GM23338 (cell line): Measurements from ENCODE around the gene ZBTB7C. TPM values are rescaled to one million over a fixed set of nuclear protein-coding genes. Genes with fewer than 3 reads are reported as not detected.

Experiments used
- ATAC-seq: fragments of 200-7000 bp; cut with Tn5 transposase; 3 replicates; pipeline ENCODE4 v1.9.1; 2020
- DNase-seq: peaks from one replicate; pipeline ENCODE4 v3.0.0-alpha.2; 2015; ENCODE audit warnings: low spot score
- H2AFZ ChIP-seq: fragments of 200-600 bp; sonication (generic); 2 replicates; pipeline ENCODE4 v1.8.0; 2016; ENCODE audit warnings: antibody characterized with exemption, mild to moderate bottlenecking, moderate library complexity
- H3F3A ChIP-seq: fragments of 200-600 bp; sonication (generic); replicated peaks from 2 replicates; pipeline ENCODE4 v1.8.0; 2017; ENCODE audit warnings: antibody characterized with exemption, mixed run types, low read depth
- H3K27ac ChIP-seq: fragments of 200-600 bp; sonication (generic); 2 replicates; pipeline ENCODE4 v1.6.1; 2016; ENCODE audit warnings: low read depth
- H3K27me3 ChIP-seq: fragments of 200-600 bp; sonication (generic); 2 replicates; pipeline ENCODE4 v1.8.0; 2016; ENCODE audit warnings: mild to moderate bottlenecking, mixed run types, moderate library complexity; ENCODE audit not compliant: insufficient read depth
- H3K36me3 ChIP-seq: fragments of 200-600 bp; sonication (generic); 2 replicates; pipeline ENCODE4 v1.8.0; 2016; ENCODE audit warnings: mild to moderate bottlenecking; ENCODE audit not compliant: insufficient read depth
- H3K4me1 ChIP-seq: fragments of 200-600 bp; sonication (generic); 2 replicates; pipeline ENCODE4 v1.8.0; 2016; ENCODE audit warnings: mild to moderate bottlenecking, moderate library complexity; ENCODE audit not compliant: insufficient read depth
- H3K4me2 ChIP-seq: fragments of 200-600 bp; sonication (generic); 2 replicates; pipeline ENCODE4 v1.7.1; 2017; ENCODE audit warnings: mixed run types
- H3K4me3 ChIP-seq: fragments of 200-600 bp; sonication (generic); 2 replicates; pipeline ENCODE4 v1.6.1; 2016; ENCODE audit warnings: mixed run types
- H3K79me2 ChIP-seq: fragments of 200-600 bp; sonication (generic); replicated peaks from 2 replicates; pipeline ENCODE4 v1.8.0; 2017; ENCODE audit warnings: mild to moderate bottlenecking; ENCODE audit not compliant: insufficient read depth
- H3K9me2 ChIP-seq: fragments of 200-600 bp; sonication (generic); 2 replicates; pipeline ENCODE4 v1.8.0; 2017; ENCODE audit not compliant: insufficient read depth
- H4K20me1 ChIP-seq: fragments of 200-600 bp; sonication (generic); replicated peaks from 2 replicates; pipeline ENCODE4 v1.8.0; 2017; ENCODE audit warnings: mild to moderate bottlenecking; ENCODE audit not compliant: insufficient read depth
- H3K27ac Mint-ChIP-seq: 2 replicates; pipeline ENCODE4 v1.8.0; 2020; ENCODE audit warnings: inconsistent platforms, mild to moderate bottlenecking, moderate library complexity, mixed read lengths
- H3K27me3 Mint-ChIP-seq: 3 replicates; pipeline ENCODE4 v1.8.0; 2022; ENCODE audit warnings: low read depth, mild to moderate bottlenecking, moderate library complexity, mixed read lengths, inconsistent platforms; ENCODE audit not compliant: insufficient read depth, poor library complexity
- H3K36me3 Mint-ChIP-seq: 3 replicates; pipeline ENCODE4 v1.8.0; 2021; ENCODE audit warnings: low read depth, mild to moderate bottlenecking, inconsistent platforms, moderate library complexity, mixed read lengths
- H3K4me1 Mint-ChIP-seq: 3 replicates; pipeline ENCODE4 v1.8.0; 2020; ENCODE audit warnings: mild to moderate bottlenecking, inconsistent platforms, mixed read lengths
- H3K4me3 Mint-ChIP-seq: 3 replicates; pipeline ENCODE4 v1.8.0; 2021; ENCODE audit warnings: moderate library complexity, mild to moderate bottlenecking, inconsistent platforms, mixed read lengths
- H3K9me3 Mint-ChIP-seq: 3 replicates; pipeline ENCODE4 v1.8.0; 2020; ENCODE audit warnings: moderate library complexity, mild to moderate bottlenecking, inconsistent platforms, mixed read lengths
- NANOG ChIP-seq: IDR thresholded peaks from 2 replicates; pipeline ENCODE4 v1.6.1; 2016; ENCODE audit warnings: antibody characterized with exemption, borderline replicate concordance
- ZNF114 ChIP-seq: fragments of 250-450 bp; sonication (Bioruptor Pico); IDR thresholded peaks from 2 replicates; pipeline ENCODE4 v1.5.0; 2020; ENCODE audit warnings: mild to moderate bottlenecking, moderate library complexity
- ZNF331 ChIP-seq: fragments of 250-450 bp; sonication (Bioruptor Pico); IDR thresholded peaks from 2 replicates; pipeline ENCODE4 v1.5.0; 2020; ENCODE audit warnings: low read depth, mild to moderate bottlenecking, moderate library complexity
- polyA plus RNA-seq: library from polyadenylated mRNA; unstranded; fragments of >200 nt; fragmentation: Nextera tagmentation; extraction: Ambion mirVana; gene quantifications from 2 replicates; pipeline ENCODE4 v1.2.1, GENCODE V29; 2016
- total RNA-seq: library from RNA; depleted of rRNA; stranded (reverse); fragments of >200 nt; shearing (Covaris generic); gene quantifications from 2 replicates; pipeline ENCODE4 v1.2.3, GENCODE V29; 2014
- TF ChIP-seq, protein P1 (sequence below), 2 experiments: fragments of 200-600 bp in 1 of 2; sonication (generic) in 1 of 2; conservative IDR thresholded peaks; 2 replicates each; pipeline versions ENCODE4 v1.5.1 to v1.6.1; 2016 to 2017; ENCODE audit warnings: antibody characterized with exemption in 2 of 2, low read depth in 2 of 2, mild to moderate bottlenecking in 2 of 2, moderate library complexity in 1 of 2
- TF ChIP-seq, protein P2 (sequence below): IDR thresholded peaks from one replicate; pipeline ENCODE4 v1.6.1; 2018; ENCODE audit warnings: antibody characterized with exemption; ENCODE audit not compliant: unreplicated experiment
- TF ChIP-seq, protein P3 (sequence below): fragments of 250-450 bp; sonication (Bioruptor Pico); IDR thresholded peaks from 2 replicates; pipeline ENCODE4 v1.5.0; 2020; ENCODE audit warnings: mild to moderate bottlenecking, moderate library complexity

Gene ZBTB7C
- total and polyA plus RNA-seq, 2 experiments from 2014 or later = 0.03 to 0.14 TPM

DNA sequence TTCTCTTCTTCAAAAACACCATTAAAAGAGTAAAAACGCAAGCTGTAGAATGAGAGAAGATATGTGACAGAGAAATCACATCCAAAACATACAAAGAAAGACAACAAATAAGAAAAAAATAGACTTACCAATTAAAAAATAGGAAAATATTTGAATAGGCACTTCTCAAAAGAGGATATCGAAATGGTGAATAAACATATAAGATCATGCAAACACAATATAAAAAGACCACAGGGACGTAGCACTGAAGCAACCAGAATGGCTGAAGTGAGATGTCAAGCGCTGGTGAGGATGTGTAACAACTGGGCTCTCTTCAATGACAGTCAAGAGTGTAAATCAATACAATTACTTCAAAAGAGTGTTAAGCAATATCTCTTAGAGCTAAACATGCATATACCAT, 202.3 kb downstream of the ZBTB7C start:
- Mint-ChIP-seq H3K4me3 (no peak overlapping the region), H3K27ac (no peak overlapping the region), H3K9me3 (peaks cover 3% of the 10 kb centered on the region; the same call in 1 of the 3 replicates), H3K4me1 (peaks cover 7% of the 10 kb centered on the region; the same call in 2 of the 3 replicates), H3K36me3 (no peaks in the 10 kb centered on the region), H3K27me3 (no peaks in the 10 kb centered on the region)
- H3K4me1 ChIP-seq = no peaks in the 10 kb centered on the region
- no peak overlapping the region for H3K4me3 ChIP-seq
- H3K27me3 ChIP-seq = no peaks in the 10 kb centered on the region
- ATAC-seq (no peak), DNase-seq (no peak)
- H3K4me2 ChIP-seq = no peak overlapping the region
- H3K27ac ChIP-seq = no peak overlapping the region
- no peaks in the 10 kb centered on the region for H3F3A ChIP-seq
- H2AFZ ChIP-seq = no peak overlapping the region
- 0 out of 2 replicates have a peak, but pooled peaks cover 4% of the 10 kb centered on the region for H3K36me3 ChIP-seq
- TF ChIP-seq, protein P1, sequence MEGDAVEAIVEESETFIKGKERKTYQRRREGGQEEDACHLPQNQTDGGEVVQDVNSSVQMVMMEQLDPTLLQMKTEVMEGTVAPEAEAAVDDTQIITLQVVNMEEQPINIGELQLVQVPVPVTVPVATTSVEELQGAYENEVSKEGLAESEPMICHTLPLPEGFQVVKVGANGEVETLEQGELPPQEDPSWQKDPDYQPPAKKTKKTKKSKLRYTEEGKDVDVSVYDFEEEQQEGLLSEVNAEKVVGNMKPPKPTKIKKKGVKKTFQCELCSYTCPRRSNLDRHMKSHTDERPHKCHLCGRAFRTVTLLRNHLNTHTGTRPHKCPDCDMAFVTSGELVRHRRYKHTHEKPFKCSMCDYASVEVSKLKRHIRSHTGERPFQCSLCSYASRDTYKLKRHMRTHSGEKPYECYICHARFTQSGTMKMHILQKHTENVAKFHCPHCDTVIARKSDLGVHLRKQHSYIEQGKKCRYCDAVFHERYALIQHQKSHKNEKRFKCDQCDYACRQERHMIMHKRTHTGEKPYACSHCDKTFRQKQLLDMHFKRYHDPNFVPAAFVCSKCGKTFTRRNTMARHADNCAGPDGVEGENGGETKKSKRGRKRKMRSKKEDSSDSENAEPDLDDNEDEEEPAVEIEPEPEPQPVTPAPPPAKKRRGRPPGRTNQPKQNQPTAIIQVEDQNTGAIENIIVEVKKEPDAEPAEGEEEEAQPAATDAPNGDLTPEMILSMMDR (conservative IDR thresholded peaks at IDR 0.05; ENCODE audit: low read depth in 2 of 2) = no peak
- TF ChIP-seq NANOG = no peak
- H3K79me2 ChIP-seq = no peaks in the 10 kb centered on the region
- H3K9me2 ChIP-seq = no peaks in the 10 kb centered on the region
- no peaks in the 10 kb centered on the region for H4K20me1 ChIP-seq

DNA sequence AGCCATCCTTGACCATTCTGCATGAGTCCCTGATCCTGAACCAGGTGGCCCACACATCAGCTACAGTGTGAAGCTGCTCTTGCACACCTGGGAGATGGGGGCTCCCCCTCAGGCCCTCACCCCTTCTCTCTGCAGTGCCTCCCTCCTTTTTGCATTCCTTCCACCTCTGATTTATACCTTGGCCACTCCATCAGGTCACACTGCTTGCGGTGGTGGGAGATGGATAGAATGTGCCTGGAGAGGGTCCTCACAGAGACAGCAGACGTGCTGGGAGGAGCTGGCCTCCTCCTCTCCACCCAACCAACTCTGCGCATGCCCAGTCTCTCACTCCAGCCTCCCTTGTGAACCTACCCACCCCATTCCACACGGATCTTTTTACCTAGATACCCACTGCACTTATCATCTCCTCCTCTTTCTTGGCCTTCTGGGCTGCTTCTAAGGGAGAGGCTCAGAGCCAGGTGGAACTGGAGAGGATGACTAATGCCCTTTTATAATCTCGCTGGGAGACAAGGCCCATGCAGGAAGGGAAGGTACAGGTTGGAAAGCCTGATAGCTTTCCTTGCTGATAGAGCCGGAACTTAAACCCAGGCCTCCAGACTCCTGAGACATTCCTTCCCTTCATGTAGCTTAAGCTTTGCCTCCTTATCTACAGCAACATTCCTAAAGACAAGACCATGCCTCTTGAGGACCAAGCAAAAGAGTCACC, 205.1 kb downstream of the ZBTB7C start:
- no peaks in the 10 kb centered on the region for H3F3A ChIP-seq
- H3K4me1 Mint-ChIP-seq = peaks cover 10% of the 10 kb centered on the region
- no peaks in the 10 kb centered on the region for H3K4me1 ChIP-seq
- H3K36me3 Mint-ChIP-seq = no peaks in the 10 kb centered on the region
- no peak overlapping the region for H3K4me3 Mint-ChIP-seq
- no peaks in the 10 kb centered on the region for H3K79me2 ChIP-seq
- no peak overlapping the region for H3K27ac Mint-ChIP-seq
- ATAC-seq = no peak
- no peak overlapping the region for H3K4me3 ChIP-seq
- H3K4me2 ChIP-seq = no peak overlapping the region
- H3K27me3 ChIP-seq = no peaks in the 10 kb centered on the region
- peaks cover 3% of the 10 kb centered on the region for H3K27me3 Mint-ChIP-seq
- no peaks in the 10 kb centered on the region for H3K36me3 ChIP-seq
- H2AFZ ChIP-seq = no peak overlapping the region
- H3K9me3 Mint-ChIP-seq = no peaks in the 10 kb centered on the region; the same call in 2 of the 3 replicates
- H3K27ac ChIP-seq = no peak overlapping the region
- H3K9me2 ChIP-seq = no peaks in the 10 kb centered on the region
- no peaks in the 10 kb centered on the region for H4K20me1 ChIP-seq
- DNase-seq = no peak
- TF ChIP-seq ZNF331 (CRISPR knock-in tag) = no peak
- TF ChIP-seq ZNF114 (CRISPR knock-in tag) = no peak
- TF ChIP-seq NANOG = no peak
- TF ChIP-seq, protein P2, sequence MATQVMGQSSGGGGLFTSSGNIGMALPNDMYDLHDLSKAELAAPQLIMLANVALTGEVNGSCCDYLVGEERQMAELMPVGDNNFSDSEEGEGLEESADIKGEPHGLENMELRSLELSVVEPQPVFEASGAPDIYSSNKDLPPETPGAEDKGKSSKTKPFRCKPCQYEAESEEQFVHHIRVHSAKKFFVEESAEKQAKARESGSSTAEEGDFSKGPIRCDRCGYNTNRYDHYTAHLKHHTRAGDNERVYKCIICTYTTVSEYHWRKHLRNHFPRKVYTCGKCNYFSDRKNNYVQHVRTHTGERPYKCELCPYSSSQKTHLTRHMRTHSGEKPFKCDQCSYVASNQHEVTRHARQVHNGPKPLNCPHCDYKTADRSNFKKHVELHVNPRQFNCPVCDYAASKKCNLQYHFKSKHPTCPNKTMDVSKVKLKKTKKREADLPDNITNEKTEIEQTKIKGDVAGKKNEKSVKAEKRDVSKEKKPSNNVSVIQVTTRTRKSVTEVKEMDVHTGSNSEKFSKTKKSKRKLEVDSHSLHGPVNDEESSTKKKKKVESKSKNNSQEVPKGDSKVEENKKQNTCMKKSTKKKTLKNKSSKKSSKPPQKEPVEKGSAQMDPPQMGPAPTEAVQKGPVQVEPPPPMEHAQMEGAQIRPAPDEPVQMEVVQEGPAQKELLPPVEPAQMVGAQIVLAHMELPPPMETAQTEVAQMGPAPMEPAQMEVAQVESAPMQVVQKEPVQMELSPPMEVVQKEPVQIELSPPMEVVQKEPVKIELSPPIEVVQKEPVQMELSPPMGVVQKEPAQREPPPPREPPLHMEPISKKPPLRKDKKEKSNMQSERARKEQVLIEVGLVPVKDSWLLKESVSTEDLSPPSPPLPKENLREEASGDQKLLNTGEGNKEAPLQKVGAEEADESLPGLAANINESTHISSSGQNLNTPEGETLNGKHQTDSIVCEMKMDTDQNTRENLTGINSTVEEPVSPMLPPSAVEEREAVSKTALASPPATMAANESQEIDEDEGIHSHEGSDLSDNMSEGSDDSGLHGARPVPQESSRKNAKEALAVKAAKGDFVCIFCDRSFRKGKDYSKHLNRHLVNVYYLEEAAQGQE = no peak
- TF ChIP-seq, protein P1 (conservative IDR thresholded peaks at IDR 0.05; ENCODE audit: low read depth in 2 of 2) = no peak
- TF ChIP-seq, protein P3, sequence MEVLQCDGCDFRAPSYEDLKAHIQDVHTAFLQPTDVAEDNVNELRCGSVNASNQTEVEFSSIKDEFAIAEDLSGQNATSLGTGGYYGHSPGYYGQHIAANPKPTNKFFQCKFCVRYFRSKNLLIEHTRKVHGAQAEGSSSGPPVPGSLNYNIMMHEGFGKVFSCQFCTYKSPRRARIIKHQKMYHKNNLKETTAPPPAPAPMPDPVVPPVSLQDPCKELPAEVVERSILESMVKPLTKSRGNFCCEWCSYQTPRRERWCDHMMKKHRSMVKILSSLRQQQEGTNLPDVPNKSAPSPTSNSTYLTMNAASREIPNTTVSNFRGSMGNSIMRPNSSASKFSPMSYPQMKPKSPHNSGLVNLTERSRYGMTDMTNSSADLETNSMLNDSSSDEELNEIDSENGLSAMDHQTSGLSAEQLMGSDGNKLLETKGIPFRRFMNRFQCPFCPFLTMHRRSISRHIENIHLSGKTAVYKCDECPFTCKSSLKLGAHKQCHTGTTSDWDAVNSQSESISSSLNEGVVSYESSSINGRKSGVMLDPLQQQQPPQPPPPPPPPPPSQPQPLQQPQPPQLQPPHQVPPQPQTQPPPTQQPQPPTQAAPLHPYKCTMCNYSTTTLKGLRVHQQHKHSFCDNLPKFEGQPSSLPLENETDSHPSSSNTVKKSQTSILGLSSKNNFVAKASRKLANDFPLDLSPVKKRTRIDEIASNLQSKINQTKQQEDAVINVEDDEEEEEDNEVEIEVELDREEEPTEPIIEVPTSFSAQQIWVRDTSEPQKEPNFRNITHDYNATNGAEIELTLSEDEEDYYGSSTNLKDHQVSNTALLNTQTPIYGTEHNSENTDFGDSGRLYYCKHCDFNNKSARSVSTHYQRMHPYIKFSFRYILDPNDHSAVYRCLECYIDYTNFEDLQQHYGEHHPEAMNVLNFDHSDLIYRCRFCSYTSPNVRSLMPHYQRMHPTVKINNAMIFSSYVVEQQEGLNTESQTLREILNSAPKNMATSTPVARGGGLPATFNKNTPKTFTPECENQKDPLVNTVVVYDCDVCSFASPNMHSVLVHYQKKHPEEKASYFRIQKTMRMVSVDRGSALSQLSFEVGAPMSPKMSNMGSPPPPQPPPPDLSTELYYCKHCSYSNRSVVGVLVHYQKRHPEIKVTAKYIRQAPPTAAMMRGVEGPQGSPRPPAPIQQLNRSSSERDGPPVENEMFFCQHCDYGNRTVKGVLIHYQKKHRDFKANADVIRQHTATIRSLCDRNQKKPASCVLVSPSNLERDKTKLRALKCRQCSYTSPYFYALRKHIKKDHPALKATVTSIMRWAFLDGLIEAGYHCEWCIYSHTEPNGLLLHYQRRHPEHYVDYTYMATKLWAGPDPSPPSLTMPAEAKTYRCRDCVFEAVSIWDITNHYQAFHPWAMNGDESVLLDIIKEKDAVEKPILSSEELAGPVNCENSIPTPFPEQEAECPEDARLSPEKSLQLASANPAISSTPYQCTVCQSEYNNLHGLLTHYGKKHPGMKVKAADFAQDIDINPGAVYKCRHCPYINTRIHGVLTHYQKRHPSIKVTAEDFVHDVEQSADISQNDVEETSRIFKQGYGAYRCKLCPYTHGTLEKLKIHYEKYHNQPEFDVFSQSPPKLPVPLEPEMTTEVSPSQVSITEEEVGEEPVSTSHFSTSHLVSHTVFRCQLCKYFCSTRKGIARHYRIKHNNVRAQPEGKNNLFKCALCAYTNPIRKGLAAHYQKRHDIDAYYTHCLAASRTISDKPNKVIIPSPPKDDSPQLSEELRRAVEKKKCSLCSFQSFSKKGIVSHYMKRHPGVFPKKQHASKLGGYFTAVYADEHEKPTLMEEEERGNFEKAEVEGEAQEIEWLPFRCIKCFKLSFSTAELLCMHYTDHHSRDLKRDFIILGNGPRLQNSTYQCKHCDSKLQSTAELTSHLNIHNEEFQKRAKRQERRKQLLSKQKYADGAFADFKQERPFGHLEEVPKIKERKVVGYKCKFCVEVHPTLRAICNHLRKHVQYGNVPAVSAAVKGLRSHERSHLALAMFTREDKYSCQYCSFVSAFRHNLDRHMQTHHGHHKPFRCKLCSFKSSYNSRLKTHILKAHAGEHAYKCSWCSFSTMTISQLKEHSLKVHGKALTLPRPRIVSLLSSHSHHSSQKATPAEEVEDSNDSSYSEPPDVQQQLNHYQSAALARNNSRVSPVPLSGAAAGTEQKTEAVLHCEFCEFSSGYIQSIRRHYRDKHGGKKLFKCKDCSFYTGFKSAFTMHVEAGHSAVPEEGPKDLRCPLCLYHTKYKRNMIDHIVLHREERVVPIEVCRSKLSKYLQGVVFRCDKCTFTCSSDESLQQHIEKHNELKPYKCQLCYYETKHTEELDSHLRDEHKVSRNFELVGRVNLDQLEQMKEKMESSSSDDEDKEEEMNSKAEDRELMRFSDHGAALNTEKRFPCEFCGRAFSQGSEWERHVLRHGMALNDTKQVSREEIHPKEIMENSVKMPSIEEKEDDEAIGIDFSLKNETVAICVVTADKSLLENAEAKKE (CRISPR knock-in tag) = no peak
